ENCODE results near the gene RAB11FIP2.
"Not testable (repeated sequence)": the region's sequence is repeated elsewhere in the genome, so short reads cannot be mapped to it uniquely, and the experiment has no call there.

The RAB11FIP2 gene

GRCh38 chr10:118046395-118047156, at the start of gene RAB11FIP2:
Gene RAB11FIP2, minus strand, starts transcription at chr10:118046941. Its CDS starts 778 bp downstream, at chr10:118046163.
- DNase-seq, result peak; percentile 97

GRCh38 chr10:118096022-118096421, 49.3 kb upstream of the RAB11FIP2 start:
- DNase-seq, result no peak

GRCh38 chr10:118092209-118092608, 45.5 kb upstream of the RAB11FIP2 start:
- DNase-seq, result no peak

GRCh38 chr10:118080817-118081216, 34.1 kb upstream of the RAB11FIP2 start:
- DNase-seq, result no peak

- DNase-seq, result no peak
Observed at GRCh38 chr10:118076705-118077104, 30.0 kb upstream of the RAB11FIP2 start.

- no peak for DNase-seq
Observed at GRCh38 chr10:118072840-118073239, 26.1 kb upstream of the RAB11FIP2 start.

GRCh38 chr10:118067389-118067788, 20.6 kb upstream of the RAB11FIP2 start:
- DNase-seq, result not testable (repeated sequence)

- DNase-seq, result no peak
Observed at GRCh38 chr10:118062798-118063238, 16.1 kb upstream of the RAB11FIP2 start.

GRCh38 chr10:118058371-118058770, 11.6 kb upstream of the RAB11FIP2 start:
- DNase-seq, result no peak

- DNase-seq, result no peak
Observed at GRCh38 chr10:118057361-118057760, 10.6 kb upstream of the RAB11FIP2 start.

GRCh38 chr10:118054383-118054782, 7.6 kb upstream of the RAB11FIP2 start:
- DNase-seq, result no peak

GRCh38 chr10:118052816-118053215, 6.1 kb upstream of the RAB11FIP2 start:
- no peak for DNase-seq

- no peak for DNase-seq
Observed at GRCh38 chr10:118047880-118048279, 1.1 kb upstream of the RAB11FIP2 start.

GRCh38 chr10:118047157-118047719, 497 bp upstream of the RAB11FIP2 start:
- no peak for DNase-seq

GRCh38 chr10:118045837-118046394, 825 bp downstream of the RAB11FIP2 start:
- DNase-seq, result peak; percentile 45

- DNase-seq, result no peak
Observed at GRCh38 chr10:118045158-118045836, 1.4 kb downstream of the RAB11FIP2 start.

GRCh38 chr10:118042827-118043242, 3.9 kb downstream of the RAB11FIP2 start:
- DNase-seq, result no peak

GRCh38 chr10:118042336-118042735, 4.4 kb downstream of the RAB11FIP2 start:
- no peak for DNase-seq

GRCh38 chr10:118041316-118041715, 5.4 kb downstream of the RAB11FIP2 start:
- no peak for DNase-seq

- DNase-seq, result no peak
Observed at GRCh38 chr10:118036281-118036875, 10.4 kb downstream of the RAB11FIP2 start.

- DNase-seq, result no peak
Observed at GRCh38 chr10:118035354-118036005, 11.3 kb downstream of the RAB11FIP2 start.

GRCh38 chr10:118034791-118035261, 11.9 kb downstream of the RAB11FIP2 start:
- no peak for DNase-seq

Data from activated CD4-positive, CD25-positive, alpha-beta regulatory T cell treated with anti-CD3 and anti-CD28 coated beads, Interleukin-2, amount 50 U/mL, for 72 hours (primary cell).